T-cell (primary cell): ENCODE measurements around the gene ADGRE3. TPM values are rescaled to one million over a fixed set of nuclear protein-coding genes. Genes with fewer than 3 reads are reported as not detected.
A peak's percentile ranks its signal among the peaks of the same experiment; 100 is the strongest.
"Not testable (repeated sequence)": the region's sequence is repeated elsewhere in the genome, so short reads cannot be mapped to it uniquely, and the experiment has no call there.

Experiments used
- ATAC-seq, 4 experiments: fragments of 200-7000 bp in 3 of 4; fragments of 150-1000 bp in 1 of 4; cut with Tn5 transposase; replicated peaks in 1 of 4; 1 replicate in 3 of 4; 2 replicates in 1 of 4; pipeline ENCODE4 v1.10.0; 2021; ENCODE audit warnings: moderate library complexity in 3 of 4, mild to moderate bottlenecking in 2 of 4, moderate number of reproducible peaks in 1 of 4
- CTCF ChIA-PET, 2 donors: fragments of 300-600 bp; sonication (Branson Sonifier 250); formaldehyde crosslinking; loops; one replicate each; lab custom pipeline; 2022; ENCODE audit warnings: antibody characterized with exemption in 2 of 2; lab: Charles Lee
- POLR2A ChIA-PET, 2 donors: fragments of 300-600 bp; sonication (Branson Sonifier 250); formaldehyde crosslinking; loops; one replicate each; lab custom pipeline; 2022; ENCODE audit warnings: antibody characterized with exemption in 2 of 2; lab: Charles Lee
- DNase-seq, 35 experiments: peaks; one replicate each; pipeline versions ENCODE4 v3.0.0 to v3.0.0-alpha.2; 2013 to 2023
- H3K27ac ChIP-seq: one replicate; pipeline ENCODE4 v1.5.1; 2013; ENCODE audit warnings: low read length
- H3K27me3 ChIP-seq, 2 experiments: replicated peaks in 1 of 2; 1 replicate in 1 of 2; 2 replicates in 1 of 2; pipeline versions ENCODE4 v1.6.1 to v1.7.0; 2013; ENCODE audit warnings: low read length in 1 of 2, mixed read lengths in 1 of 2; ENCODE audit not compliant: control insufficient read depth in 2 of 2, insufficient read depth in 2 of 2; ENCODE audit errors: extremely low read depth in 1 of 2
- H3K36me3 ChIP-seq, 2 donors: 1 replicate in 1 of 2; 2 replicates in 1 of 2; pipeline versions ENCODE4 v1.6.1 to v1.7.0; 2013; ENCODE audit warnings: low read length in 1 of 2; ENCODE audit not compliant: control insufficient read depth in 2 of 2, insufficient read depth in 1 of 2; ENCODE audit errors: extremely low read depth in 1 of 2
- H3K4me1 ChIP-seq, 2 experiments: 1 replicate in 1 of 2; 2 replicates in 1 of 2; pipeline versions ENCODE4 v1.6.1 to v1.7.0; 2013; ENCODE audit warnings: low read length in 2 of 2, mixed read lengths in 1 of 2; ENCODE audit not compliant: insufficient read depth in 2 of 2, control insufficient read depth in 1 of 2; ENCODE audit errors: extremely low read depth in 1 of 2
- H3K4me3 ChIP-seq, 2 donors: 1 replicate in 1 of 2; 2 replicates in 1 of 2; pipeline versions ENCODE4 v1.5.1 to v1.7.0; 2013; ENCODE audit warnings: mild to moderate bottlenecking in 2 of 2, low read length in 1 of 2, moderate library complexity in 1 of 2; ENCODE audit not compliant: control insufficient read depth in 1 of 2; ENCODE audit errors: extremely low read depth in 1 of 2
- H3K9me3 ChIP-seq: 2 replicates; pipeline ENCODE4 v1.7.0; 2013
- H3K27ac Mint-ChIP-seq, 2 donors: one replicate each; pipeline ENCODE4 v1.8.0; 2020 to 2021; ENCODE audit warnings: mild to moderate bottlenecking in 2 of 2, mixed read lengths in 2 of 2
- H3K27me3 Mint-ChIP-seq, 2 donors: one replicate each; pipeline ENCODE4 v1.8.0; 2021 to 2022; ENCODE audit warnings: mixed read lengths in 2 of 2
- H3K36me3 Mint-ChIP-seq: one replicate; pipeline ENCODE4 v1.8.0; 2021; ENCODE audit warnings: mixed read lengths
- H3K4me1 Mint-ChIP-seq, 3 donors: one replicate each; pipeline ENCODE4 v1.8.0; 2020 to 2022; ENCODE audit warnings: mixed read lengths in 3 of 3, mild to moderate bottlenecking in 1 of 3
- H3K4me3 Mint-ChIP-seq, 3 donors: one replicate each; pipeline ENCODE4 v1.8.0; 2020 to 2022; ENCODE audit warnings: mild to moderate bottlenecking in 3 of 3, mixed read lengths in 3 of 3, moderate library complexity in 3 of 3
- H3K9me3 Mint-ChIP-seq, 3 donors: one replicate each; pipeline ENCODE4 v1.8.0; 2020 to 2022; ENCODE audit warnings: mixed read lengths in 3 of 3
- WGBS: methylation state at CpG from one replicate; pipeline ENCODE4 v1.1.5; 2013; ENCODE audit warnings: missing lambda C conversion rate; ENCODE audit not compliant: insufficient coverage; 5-methylcytosine and 5-hydroxymethylcytosine counted together
- total RNA-seq, 35 experiments: library from RNA in 6 of 35; stranded (reverse) in 6 of 35; fragments of 120-200 nt in 1 of 35; gene quantifications; one replicate each; pipeline versions ENCODE4 v1.2.1 to v1.2.4 and lab custom pipeline; 2013 to 2026

The ADGRE3 gene
- total RNA-seq, 5 donors from 2014 or later (not counting 1 experiment from before 2014, with no cell fraction given): not detected

DNA sequence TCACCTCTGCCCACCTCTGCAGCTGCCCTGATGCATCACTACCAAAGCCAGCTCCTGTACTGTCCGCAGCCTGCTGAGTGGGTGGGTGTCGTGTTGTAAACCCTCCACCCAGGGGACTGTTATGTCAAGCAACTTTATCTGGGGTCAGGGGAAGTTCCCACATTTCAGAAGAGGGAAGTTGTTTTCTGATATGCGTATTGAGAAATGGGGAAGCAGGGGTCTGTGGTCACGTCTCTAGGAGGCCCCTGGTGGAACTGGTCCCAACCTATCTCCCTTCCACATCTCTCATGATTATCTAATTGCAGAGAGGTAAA, 60.6 kb downstream of the ADGRE3 start:
- H3K27ac ChIP-seq: no peak overlapping the region
- H3K4me3 ChIP-seq: no peak overlapping the region
- no CpG with 5 or more reads among the region's 4 CpGs for WGBS
- no peaks in the 10 kb centered on the region for H3K9me3 ChIP-seq
- peak in 10 of 35 experiments; percentile 1 to 42 (median 6) for DNase-seq
- ATAC-seq: peak in 1 of 4 experiments; percentile 38
- Mint-ChIP-seq H3K36me3 (no peaks in the 10 kb centered on the region), H3K27me3 (peaks cover 3 to 6% of the 10 kb centered on the region in 2 donors), H3K27ac (no peak overlapping the region), H3K9me3 (peaks cover 0 to 3% (median 3%) of the 10 kb centered on the region in 3 donors), H3K4me1 (peaks cover 0 to 4% (median 4%) of the 10 kb centered on the region in 3 donors), H3K4me3 (no peak overlapping the region)
- no peaks in the 10 kb centered on the region for H3K36me3 ChIP-seq
- CTCF ChIA-PET: interaction anchor here in 1 of 2 donors (0.8 kb wide), 1 partner anchor 9 kb away, joined by 3 read pairs; no protein-coding TSS in a partner anchor
- POLR2A ChIA-PET: interaction anchor here in 1 of 2 donors (0.7 kb wide), 1 partner anchor 78 kb away, joined by 4 read pairs; no protein-coding TSS in a partner anchor
- H3K27me3 ChIP-seq: peaks cover 0 to 7% of the 10 kb centered on the region in 2 experiments
- no peaks in the 10 kb centered on the region for H3K4me1 ChIP-seq

DNA sequence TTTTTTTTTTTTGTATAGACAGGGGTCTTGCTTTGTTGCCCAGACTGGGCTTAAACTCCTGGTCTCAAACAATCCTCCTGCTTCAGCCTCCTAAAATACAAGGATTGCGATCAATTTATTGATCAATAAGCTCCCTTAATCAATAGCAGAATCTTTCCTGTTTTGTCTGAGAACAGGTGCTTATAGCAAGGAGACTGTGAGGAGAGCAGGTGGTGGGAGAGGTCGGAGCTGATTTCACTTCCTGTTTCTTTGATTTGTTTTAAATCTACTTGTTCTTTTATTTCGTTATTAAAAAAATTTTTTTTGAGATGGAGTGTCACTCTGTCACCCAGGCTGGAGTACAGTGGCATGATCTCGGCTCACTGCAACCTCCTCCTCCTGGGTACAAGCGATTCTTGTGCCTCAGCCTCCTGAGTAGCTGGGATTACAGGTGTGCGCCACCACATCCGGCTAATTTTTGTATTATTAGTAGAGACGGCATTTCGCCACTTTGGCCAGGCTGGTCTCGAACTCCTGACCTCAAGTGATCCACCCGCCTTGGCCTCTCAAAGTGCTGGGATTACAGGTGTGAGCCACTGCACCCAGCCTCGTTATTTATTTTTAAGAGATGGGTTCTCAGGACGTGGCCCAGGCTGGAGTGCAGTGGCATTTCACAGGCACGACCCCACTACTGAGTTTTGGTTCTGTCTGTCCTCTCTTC, 61.1 kb downstream of the ADGRE3 start:
- POLR2A ChIA-PET: interaction anchor here in 1 of 2 donors (0.7 kb wide), 1 partner anchor 78 kb away, joined by 4 read pairs; no protein-coding TSS in a partner anchor
- not testable (repeated sequence) for H3K4me3 Mint-ChIP-seq, H3K4me3 ChIP-seq, H3K9me3 Mint-ChIP-seq, ATAC-seq, H3K36me3 ChIP-seq, DNase-seq, H3K27ac ChIP-seq, H3K4me1 Mint-ChIP-seq, H3K27ac Mint-ChIP-seq, H3K27me3 Mint-ChIP-seq, H3K36me3 Mint-ChIP-seq, H3K4me1 ChIP-seq, H3K27me3 ChIP-seq, H3K9me3 ChIP-seq
- CTCF ChIA-PET: interaction anchor here (0.7 to 0.8 kb wide), 2 partner anchors 9 to 22 kb away, joined by 3 read pairs; no protein-coding TSS in a partner anchor
- WGBS: 82% methylated on average over 5 of the region's 14 CpGs

DNA sequence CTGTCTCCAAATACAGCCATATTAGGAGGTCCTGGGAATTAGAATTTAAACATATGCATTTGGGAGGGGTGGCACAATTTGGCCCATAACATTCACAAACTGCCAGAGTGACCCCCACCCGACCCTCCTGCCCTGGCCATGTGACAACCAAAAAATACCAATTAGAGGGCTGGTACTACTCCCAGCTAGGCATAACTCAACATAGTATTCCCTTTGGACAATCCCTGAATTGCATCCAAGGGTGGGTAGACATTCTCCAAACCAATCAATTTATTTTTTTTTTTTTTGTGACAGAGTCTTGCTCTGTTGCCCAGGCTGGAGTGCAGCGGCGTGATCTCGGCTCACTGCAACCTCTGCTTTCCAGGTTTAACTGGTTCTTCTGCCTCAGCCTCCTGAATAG, 62.0 kb downstream of the ADGRE3 start:
- POLR2A ChIA-PET: no interaction called here
- no peaks in the 10 kb centered on the region for H3K36me3 ChIP-seq
- peaks cover 0 to 4% of the 10 kb centered on the region in 2 experiments for H3K27me3 ChIP-seq
- H3K4me1 Mint-ChIP-seq: peaks cover 0 to 4% (median 4%) of the 10 kb centered on the region in 3 donors
- no peaks in the 10 kb centered on the region for H3K4me1 ChIP-seq
- H3K27ac Mint-ChIP-seq: no peak overlapping the region
- H3K4me3 Mint-ChIP-seq: no peak overlapping the region
- no peaks in the 10 kb centered on the region for H3K36me3 Mint-ChIP-seq
- H3K9me3 ChIP-seq: no peaks in the 10 kb centered on the region
- ATAC-seq (no peak), DNase-seq (no peak)
- H3K27ac ChIP-seq: no peak overlapping the region
- CTCF ChIA-PET: interaction anchor here in 1 of 2 donors (0.7 kb wide), 1 partner anchor 23 kb away, joined by 3 read pairs; no protein-coding TSS in a partner anchor
- no peak overlapping the region for H3K4me3 ChIP-seq
- peaks cover 3 to 6% of the 10 kb centered on the region in 2 donors for H3K27me3 Mint-ChIP-seq
- WGBS: 85% methylated on average over 3 of the region's 4 CpGs
- H3K9me3 Mint-ChIP-seq: no peaks in the 10 kb centered on the region

DNA sequence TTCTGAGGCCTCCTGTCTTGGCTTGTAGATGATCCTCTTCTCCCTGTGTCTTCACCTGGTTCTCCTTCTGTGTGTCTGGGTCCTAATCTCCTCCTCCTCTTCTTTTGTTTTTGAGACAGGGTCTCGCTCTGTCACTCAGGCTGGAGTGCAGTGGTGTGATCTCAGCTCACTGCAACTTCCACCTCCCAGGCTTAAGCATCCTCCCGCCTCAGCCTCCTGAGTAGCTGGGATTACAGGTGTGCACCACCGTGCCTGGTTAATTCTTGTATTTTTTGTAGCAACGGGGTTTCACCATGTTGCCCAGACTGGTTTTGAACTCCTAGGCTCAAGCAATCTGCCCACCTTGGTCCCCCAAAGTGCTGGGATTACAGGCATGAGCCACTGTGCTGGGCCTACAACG, 62.4 kb downstream of the ADGRE3 start:
- WGBS: 67% methylated on average over 3 of the region's 5 CpGs
- H3K4me1 ChIP-seq, CTCF ChIA-PET, H3K27me3 ChIP-seq, H3K36me3 Mint-ChIP-seq, H3K27ac ChIP-seq, H3K4me3 Mint-ChIP-seq, H3K4me1 Mint-ChIP-seq, ATAC-seq, H3K4me3 ChIP-seq, H3K9me3 Mint-ChIP-seq, H3K27ac Mint-ChIP-seq, POLR2A ChIA-PET, H3K27me3 Mint-ChIP-seq, H3K36me3 ChIP-seq, DNase-seq, H3K9me3 ChIP-seq: not testable (repeated sequence)

DNA sequence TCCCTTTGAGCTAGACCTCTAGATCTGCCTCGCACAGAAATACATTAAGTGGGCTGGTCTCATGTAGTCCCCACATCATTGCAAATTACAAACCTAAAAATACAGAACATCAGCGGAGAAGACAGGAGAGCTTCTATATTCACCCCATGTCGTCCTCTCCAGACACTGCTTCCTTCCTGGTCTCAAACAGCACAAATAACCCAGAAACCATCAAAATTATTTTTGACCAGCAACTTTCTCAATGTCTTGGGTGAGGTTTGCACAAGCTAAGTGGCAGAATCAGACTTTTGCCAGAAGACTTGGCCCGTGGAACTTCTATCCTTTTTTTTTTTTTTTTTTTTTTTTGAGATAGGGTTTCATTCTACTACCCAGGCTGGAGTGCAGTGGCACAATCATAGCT, 63.6 kb downstream of the ADGRE3 start:
- no peak overlapping the region for H3K27ac Mint-ChIP-seq
- Histone ChIP-seq H3K4me1 (no peaks in the 10 kb centered on the region), H3K27ac (no peak overlapping the region), H3K27me3 (peaks cover 0 to 4% of the 10 kb centered on the region in 2 experiments), H3K36me3 (no peaks in the 10 kb centered on the region), H3K9me3 (no peaks in the 10 kb centered on the region), H3K4me3 (no peak overlapping the region)
- H3K9me3 Mint-ChIP-seq: no peaks in the 10 kb centered on the region
- ATAC-seq (no peak), DNase-seq (no peak)
- H3K4me1 Mint-ChIP-seq: peaks cover 0 to 4% (median 4%) of the 10 kb centered on the region in 3 donors
- ChIA-PET CTCF (interaction anchor here in 1 of 2 donors (0.6 kb wide), 1 partner anchor 1394 kb away, joined by 7 read pairs; no protein-coding TSS in a partner anchor), POLR2A (no interaction called here)
- H3K27me3 Mint-ChIP-seq: peaks cover 0 to under 1% of the 10 kb centered on the region in 2 donors
- H3K36me3 Mint-ChIP-seq: no peaks in the 10 kb centered on the region
- no peak overlapping the region for H3K4me3 Mint-ChIP-seq
- 68% methylated on average over 3 of the region's 4 CpGs for WGBS

DNA sequence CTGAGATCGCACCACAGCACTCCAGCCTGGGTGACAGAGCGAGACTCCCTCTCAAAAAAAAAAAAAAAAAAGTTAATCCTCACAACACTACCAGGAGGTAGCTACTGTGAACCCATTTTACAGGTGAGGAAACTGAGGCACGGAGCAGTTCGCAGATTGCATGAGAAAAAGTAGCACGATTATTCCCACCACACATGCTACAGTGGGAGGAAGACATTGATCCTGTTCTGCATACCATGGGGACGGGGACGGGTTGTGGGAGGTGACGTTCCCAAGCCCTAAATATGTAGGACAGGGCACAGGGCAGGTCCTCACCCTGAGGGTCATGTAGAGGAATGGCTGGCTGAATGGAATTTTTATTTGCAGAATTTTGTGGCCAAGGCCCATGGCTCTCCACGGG, 68.0 kb downstream of the ADGRE3 start:
- no peaks in the 10 kb centered on the region for H3K9me3 ChIP-seq
- H3K4me3 ChIP-seq: no peak overlapping the region
- H3K27ac Mint-ChIP-seq: no peak overlapping the region
- no peaks in the 10 kb centered on the region for H3K36me3 ChIP-seq
- peaks cover 6 to 10% (median 9%) of the 10 kb centered on the region in 3 donors for H3K4me1 Mint-ChIP-seq
- POLR2A ChIA-PET: no interaction called here
- no peak for DNase-seq
- H3K27me3 Mint-ChIP-seq: no peaks in the 10 kb centered on the region
- no peaks in the 10 kb centered on the region for H3K4me1 ChIP-seq
- H3K9me3 Mint-ChIP-seq: no peaks in the 10 kb centered on the region
- peaks cover 0 to 6% of the 10 kb centered on the region in 2 experiments for H3K27me3 ChIP-seq
- H3K27ac ChIP-seq: no peak overlapping the region
- ATAC-seq: no peak
- CTCF ChIA-PET: interaction anchor here in 1 of 2 donors (0.7 kb wide), 1 partner anchor 1134 kb away, joined by 3 read pairs; no protein-coding TSS in a partner anchor
- H3K36me3 Mint-ChIP-seq: no peaks in the 10 kb centered on the region
- 70% methylated on average over 3 of the region's 9 CpGs for WGBS
- H3K4me3 Mint-ChIP-seq: no peak overlapping the region
